H9 (cell line): Measurements from ENCODE around the gene PCGF2. TPM values are rescaled to one million over a fixed set of nuclear protein-coding genes. Genes with fewer than 3 reads are reported as not detected.

Experiments
- DNase-seq: peaks from one replicate; pipeline ENCODE4 v3.0.0-alpha.2; 2017
- H2AFZ ChIP-seq: one replicate; pipeline ENCODE4 v1.6.1; 2013; ENCODE audit warnings: mild to moderate bottlenecking, low read length, control low read depth, moderate library complexity
- H2AK5ac ChIP-seq: 2 replicates; pipeline ENCODE4 v1.6.1; 2013; ENCODE audit warnings: low read length, control low read depth, mixed read lengths; ENCODE audit not compliant: insufficient read length
- H2BK120ac ChIP-seq: one replicate; pipeline ENCODE4 v1.6.1; 2013; ENCODE audit warnings: low read depth, mild to moderate bottlenecking, low read length, control low read depth, inconsistent platforms; ENCODE audit not compliant: poor library complexity, severe bottlenecking
- H2BK12ac ChIP-seq: 2 replicates; pipeline ENCODE4 v1.6.1; 2013; ENCODE audit warnings: low read length, control low read depth, mixed read lengths, low read depth; ENCODE audit not compliant: insufficient read length
- H2BK15ac ChIP-seq: 2 replicates; pipeline ENCODE4 v1.6.1; 2013; ENCODE audit warnings: low read depth, low read length, control low read depth
- H2BK20ac ChIP-seq: one replicate; pipeline ENCODE4 v1.6.1; 2013; ENCODE audit warnings: low read depth, mild to moderate bottlenecking, low read length, control low read depth, inconsistent platforms; ENCODE audit not compliant: poor library complexity, severe bottlenecking
- H2BK5ac ChIP-seq: 2 replicates; pipeline ENCODE4 v1.6.1; 2013; ENCODE audit warnings: low read length, control low read depth, mixed read lengths; ENCODE audit not compliant: insufficient read length
- H3K14ac ChIP-seq: 2 replicates; pipeline ENCODE4 v1.6.1; 2013; ENCODE audit warnings: low read length, control low read depth; ENCODE audit not compliant: insufficient read depth
- H3K18ac ChIP-seq: 2 replicates; pipeline ENCODE4 v1.6.1; 2013; ENCODE audit warnings: low read depth, mild to moderate bottlenecking, mixed read lengths, low read length, control low read depth; ENCODE audit not compliant: insufficient read length
- H3K23ac ChIP-seq: 2 replicates; pipeline ENCODE4 v1.6.1; 2013; ENCODE audit warnings: low read length, control low read depth, mixed read lengths, low read depth; ENCODE audit not compliant: insufficient read length
- H3K23me2 ChIP-seq: 2 replicates; pipeline ENCODE4 v1.6.1; 2013; ENCODE audit warnings: low read depth, mild to moderate bottlenecking, mixed read lengths, low read length, control low read depth; ENCODE audit not compliant: insufficient read length, poor library complexity, severe bottlenecking
- H3K27ac ChIP-seq: 2 replicates; pipeline ENCODE4 v1.5.1; 2013; ENCODE audit warnings: low read length, control low read depth, mixed read lengths, low read depth; ENCODE audit not compliant: insufficient read length
- H3K27me3 ChIP-seq: 2 replicates; pipeline ENCODE4 v1.6.1; 2013; ENCODE audit warnings: low read length, control low read depth, inconsistent platforms; ENCODE audit not compliant: insufficient read depth
- H3K4ac ChIP-seq: 2 replicates; pipeline ENCODE4 v1.6.1; 2013; ENCODE audit warnings: low read depth, mild to moderate bottlenecking, control low read depth, inconsistent platforms, low read length, moderate library complexity
- H3K4me1 ChIP-seq: 2 replicates; pipeline ENCODE4 v1.6.1; 2013; ENCODE audit warnings: low read length, control low read depth, inconsistent platforms; ENCODE audit not compliant: insufficient read depth
- H3K4me2 ChIP-seq: 2 replicates; pipeline ENCODE4 v1.6.1; 2013; ENCODE audit warnings: low read length, control low read depth, mixed read lengths; ENCODE audit not compliant: insufficient read length, insufficient read depth
- H3K56ac ChIP-seq: 2 replicates; pipeline ENCODE4 v1.6.1; 2013; ENCODE audit warnings: low read depth, mild to moderate bottlenecking, mixed read lengths, low read length, control low read depth; ENCODE audit not compliant: insufficient read length
- H3K79me1 ChIP-seq: 2 replicates; pipeline ENCODE4 v1.6.1; 2013; ENCODE audit warnings: low read depth, mild to moderate bottlenecking, moderate library complexity, low read length, control low read depth, inconsistent platforms; ENCODE audit not compliant: insufficient read depth, poor library complexity, severe bottlenecking
- H3K79me2 ChIP-seq: 2 replicates; pipeline ENCODE4 v1.6.1; 2013; ENCODE audit warnings: low read length, control low read depth, inconsistent platforms; ENCODE audit not compliant: insufficient read depth
- H3K9ac ChIP-seq: 2 replicates; pipeline ENCODE4 v1.6.1; 2013; ENCODE audit warnings: low read length, control low read depth, mixed read lengths; ENCODE audit not compliant: insufficient read length; ENCODE audit errors: extremely low read depth
- H3K9me3 ChIP-seq: one replicate; pipeline ENCODE4 v1.6.1; 2013; ENCODE audit warnings: low read depth, low read length, inconsistent platforms; ENCODE audit not compliant: control insufficient read depth
- H3T11ph ChIP-seq: one replicate; pipeline ENCODE4 v1.6.1; 2013; ENCODE audit warnings: mild to moderate bottlenecking, low read length, control low read depth, inconsistent platforms
- H4K20me1 ChIP-seq: one replicate; pipeline ENCODE4 v1.6.1; 2013; ENCODE audit not compliant: control insufficient read depth, insufficient read length, insufficient read depth
- H4K5ac ChIP-seq: 2 replicates; pipeline ENCODE4 v1.6.1; 2013; ENCODE audit warnings: low read depth, mild to moderate bottlenecking, mixed read lengths, low read length, control low read depth; ENCODE audit not compliant: insufficient read length
- H4K8ac ChIP-seq: replicated peaks from 2 replicates; pipeline ENCODE4 v1.6.1; 2013; ENCODE audit warnings: low read length, control low read depth, mixed read lengths, low read depth; ENCODE audit not compliant: insufficient read length
- H4K91ac ChIP-seq: 2 replicates; pipeline ENCODE4 v1.6.1; 2013; ENCODE audit warnings: low read depth, mild to moderate bottlenecking, moderate library complexity, mixed read lengths, low read length, control low read depth; ENCODE audit not compliant: insufficient read length
- H3K27ac Mint-ChIP-seq, 3 experiments: 2 replicates in 2 of 3; 3 replicates in 1 of 3; pipeline ENCODE4 v1.8.0; 2020 to 2021; ENCODE audit warnings: mixed read lengths in 3 of 3, mild to moderate bottlenecking in 1 of 3, moderate library complexity in 1 of 3
- H3K27me3 Mint-ChIP-seq: 2 replicates; pipeline ENCODE4 v1.8.0; 2021; ENCODE audit warnings: low read depth, mild to moderate bottlenecking, moderate library complexity, mixed read lengths
- H3K36me3 Mint-ChIP-seq, 3 experiments: 2 replicates in 2 of 3; 3 replicates in 1 of 3; pipeline ENCODE4 v1.8.0; 2020 to 2021; ENCODE audit warnings: low read depth in 3 of 3, mixed read lengths in 3 of 3; ENCODE audit not compliant: insufficient read depth in 1 of 3
- H3K4me1 Mint-ChIP-seq, 2 experiments: 2 replicates each; pipeline ENCODE4 v1.8.0; 2020; ENCODE audit warnings: mixed read lengths in 2 of 2
- H3K4me3 Mint-ChIP-seq, 2 experiments: 2 replicates in 1 of 2; 3 replicates in 1 of 2; pipeline ENCODE4 v1.8.0; 2020 to 2021; ENCODE audit warnings: mild to moderate bottlenecking in 2 of 2, mixed read lengths in 2 of 2, moderate library complexity in 1 of 2
- H3K9me3 Mint-ChIP-seq, 2 experiments: 2 replicates in 1 of 2; 3 replicates in 1 of 2; pipeline ENCODE4 v1.8.0; 2020; ENCODE audit warnings: mild to moderate bottlenecking in 2 of 2, mixed read lengths in 2 of 2, moderate library complexity in 1 of 2
- WGBS: extraction: QIAGEN DNeasy Blood & Tissue Kit; methylation state at CpG from one replicate; pipeline ENCODE4 v1.1.7; 2013; ENCODE audit warnings: missing lambda C conversion rate, low lambda C conversion rate, mixed read lengths; ENCODE audit not compliant: insufficient read length; ENCODE audit errors: extremely low coverage; 5-methylcytosine and 5-hydroxymethylcytosine counted together
- total RNA-seq: library from RNA; stranded (reverse); gene quantifications from 2 replicates; pipeline ENCODE4 v1.2.1, GENCODE V29; 2021
- TF ChIP-seq, protein P1 (sequence below): fragments of 200-600 bp; sonication (generic); conservative IDR thresholded peaks from 3 replicates; pipeline ENCODE4 v1.8.0; 2021; ENCODE audit warnings: antibody characterized with exemption, mild to moderate bottlenecking

The PCGF2 gene
- total RNA-seq, 1 experiment from 2014 or later = 106 TPM

DNA sequence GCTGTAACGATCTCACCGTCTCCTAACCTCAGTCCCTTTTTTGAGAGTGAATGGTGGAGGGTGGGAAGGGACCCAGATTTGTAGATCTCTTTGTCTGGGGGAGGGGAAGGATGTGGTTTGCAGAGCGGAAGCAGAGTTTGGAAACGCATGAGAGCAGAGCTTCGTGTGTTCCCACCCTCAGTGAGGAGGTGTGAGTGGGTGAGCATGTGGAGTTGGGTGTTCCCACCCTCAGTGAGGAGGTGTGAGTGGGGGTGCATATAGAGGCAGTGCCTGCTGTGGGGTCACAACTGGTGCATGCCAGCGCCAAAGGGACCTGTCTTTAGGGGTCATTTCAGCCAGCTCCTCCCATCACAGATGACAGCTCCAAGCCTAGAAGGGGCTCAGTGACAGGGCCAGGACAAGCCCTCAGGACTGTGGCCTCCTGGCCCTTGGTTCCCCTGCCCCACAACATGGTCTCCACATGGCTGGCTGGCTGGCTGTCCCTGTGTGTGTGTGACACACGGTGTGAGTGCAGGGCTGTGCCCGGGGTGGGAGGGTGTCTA is 19.8 kb downstream of the PCGF2 start:
- Histone ChIP-seq H3K4ac (no peak overlapping the region), H3K4me2 (no peak overlapping the region), H2BK5ac (no peak overlapping the region), H3T11ph (no peak overlapping the region), H2BK20ac (no peak overlapping the region), H3K18ac (no peak overlapping the region), H3K4me1 (peaks cover 2% of the 10 kb centered on the region; the same call in 1 of the 2 replicates), H3K79me2 (no peaks in the 10 kb centered on the region), H3K9me3 (no peaks in the 10 kb centered on the region), H3K56ac (no peak overlapping the region), H3K79me1 (no peaks in the 10 kb centered on the region), H3K27me3 (peaks cover 5% of the 10 kb centered on the region; the same call in 1 of the 2 replicates), H3K9ac (no peak overlapping the region), H2AFZ (no peak overlapping the region), H4K91ac (no peak overlapping the region), H3K23me2 (peaks cover 5% of the 10 kb centered on the region), H2AK5ac (no peak overlapping the region), H2BK120ac (no peak overlapping the region), H4K8ac (no peak overlapping the region), H4K20me1 (no peaks in the 10 kb centered on the region), H2BK12ac (no peak overlapping the region), H4K5ac (no peak overlapping the region), H3K23ac (no peak overlapping the region), H3K27ac (no peak overlapping the region), H2BK15ac (no peak overlapping the region), H3K14ac (no peak overlapping the region)
- no peak for DNase-seq
- Mint-ChIP-seq H3K27ac (no peak overlapping the region), H3K36me3 (peaks cover 0 to 11% (median 9%) of the 10 kb centered on the region in 3 experiments; a peak in 4 of 7 replicates), H3K27me3 (peaks cover 34% of the 10 kb centered on the region), H3K9me3 (no peaks in the 10 kb centered on the region), H3K4me3 (no peak overlapping the region), H3K4me1 (peaks cover 16 to 30% of the 10 kb centered on the region in 2 experiments)
- TF ChIP-seq, protein P1, sequence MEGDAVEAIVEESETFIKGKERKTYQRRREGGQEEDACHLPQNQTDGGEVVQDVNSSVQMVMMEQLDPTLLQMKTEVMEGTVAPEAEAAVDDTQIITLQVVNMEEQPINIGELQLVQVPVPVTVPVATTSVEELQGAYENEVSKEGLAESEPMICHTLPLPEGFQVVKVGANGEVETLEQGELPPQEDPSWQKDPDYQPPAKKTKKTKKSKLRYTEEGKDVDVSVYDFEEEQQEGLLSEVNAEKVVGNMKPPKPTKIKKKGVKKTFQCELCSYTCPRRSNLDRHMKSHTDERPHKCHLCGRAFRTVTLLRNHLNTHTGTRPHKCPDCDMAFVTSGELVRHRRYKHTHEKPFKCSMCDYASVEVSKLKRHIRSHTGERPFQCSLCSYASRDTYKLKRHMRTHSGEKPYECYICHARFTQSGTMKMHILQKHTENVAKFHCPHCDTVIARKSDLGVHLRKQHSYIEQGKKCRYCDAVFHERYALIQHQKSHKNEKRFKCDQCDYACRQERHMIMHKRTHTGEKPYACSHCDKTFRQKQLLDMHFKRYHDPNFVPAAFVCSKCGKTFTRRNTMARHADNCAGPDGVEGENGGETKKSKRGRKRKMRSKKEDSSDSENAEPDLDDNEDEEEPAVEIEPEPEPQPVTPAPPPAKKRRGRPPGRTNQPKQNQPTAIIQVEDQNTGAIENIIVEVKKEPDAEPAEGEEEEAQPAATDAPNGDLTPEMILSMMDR = no peak
- no CpG with 5 or more reads among the region's 8 CpGs for WGBS
